KOPT-K1 (cell line): Measurements from ENCODE around the gene SIK1.
"Not testable (repeated sequence)": the region's sequence is repeated elsewhere in the genome, so short reads cannot be mapped to it uniquely, and the experiment has no call there.

Experiments
- H3K27ac ChIP-seq: fragments of 200-600 bp; sonication (generic); 2 replicates; pipeline ENCODE4 v1.5.1; 2016; ENCODE audit warnings: antibody characterized with exemption, mild to moderate bottlenecking, low read depth, low read length; ENCODE audit not compliant: poor library complexity, severe bottlenecking
- H3K36me3 ChIP-seq: fragments of 200-600 bp; sonication (generic); 2 replicates; pipeline ENCODE4 v1.5.1; 2017; ENCODE audit warnings: antibody characterized with exemption, mild to moderate bottlenecking, low read length, moderate library complexity; ENCODE audit not compliant: insufficient read depth
- H3K9me3 ChIP-seq: fragments of 200-600 bp; sonication (generic); 2 replicates; pipeline ENCODE4 v1.5.1; 2017; ENCODE audit warnings: antibody characterized with exemption, low read length, mild to moderate bottlenecking; ENCODE audit not compliant: insufficient read depth, poor library complexity, severe bottlenecking

The SIK1 gene

DNA sequence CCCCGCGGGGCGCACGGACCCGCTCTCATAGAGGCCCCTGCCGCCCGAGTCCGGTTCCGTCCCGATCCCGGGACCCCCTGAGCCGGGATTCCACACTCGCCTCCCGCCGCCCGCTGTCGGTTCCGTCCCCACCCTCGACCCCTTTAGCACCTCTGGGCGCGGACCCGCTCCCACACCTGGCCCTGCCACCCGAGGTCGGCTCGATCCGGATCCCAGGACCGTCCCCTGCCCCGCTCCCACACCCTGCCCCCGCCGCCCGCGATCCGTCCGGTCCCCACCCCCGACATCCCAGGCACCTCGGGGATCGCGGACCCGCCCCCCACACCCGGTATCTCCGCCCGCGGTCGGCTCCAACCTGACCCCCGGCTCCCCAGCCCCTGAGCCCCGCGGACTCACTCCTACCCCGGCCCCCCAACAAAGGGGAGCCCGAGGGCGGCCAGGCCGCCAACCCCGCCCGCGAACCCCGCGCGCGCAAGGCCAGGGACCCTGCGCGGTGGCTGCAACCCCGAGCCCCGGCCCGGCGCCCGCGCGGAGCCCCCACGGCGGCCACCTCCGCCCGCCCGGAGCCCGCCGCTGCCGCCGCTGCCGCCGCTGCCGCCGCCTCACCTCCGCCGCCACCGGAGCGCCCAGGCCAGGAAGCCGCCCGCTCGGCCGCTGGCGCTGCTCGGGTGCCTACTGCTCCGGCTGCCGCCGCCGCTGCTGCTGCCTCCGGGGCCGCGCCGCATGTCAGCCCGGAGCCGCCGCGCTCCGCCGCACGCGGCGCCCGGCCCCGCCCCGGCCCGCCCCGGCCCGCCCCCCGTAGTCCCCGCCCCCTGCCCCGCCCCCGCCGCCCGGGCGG is at the start of gene SIK1:
Gene SIK1 (minus strand): TSS at position 728 of the 838 bp plus-strand sequence. CDS start 953 bp downstream, outside the sequence.
- not testable (repeated sequence) for H3K9me3 ChIP-seq, H3K36me3 ChIP-seq, H3K27ac ChIP-seq

DNA sequence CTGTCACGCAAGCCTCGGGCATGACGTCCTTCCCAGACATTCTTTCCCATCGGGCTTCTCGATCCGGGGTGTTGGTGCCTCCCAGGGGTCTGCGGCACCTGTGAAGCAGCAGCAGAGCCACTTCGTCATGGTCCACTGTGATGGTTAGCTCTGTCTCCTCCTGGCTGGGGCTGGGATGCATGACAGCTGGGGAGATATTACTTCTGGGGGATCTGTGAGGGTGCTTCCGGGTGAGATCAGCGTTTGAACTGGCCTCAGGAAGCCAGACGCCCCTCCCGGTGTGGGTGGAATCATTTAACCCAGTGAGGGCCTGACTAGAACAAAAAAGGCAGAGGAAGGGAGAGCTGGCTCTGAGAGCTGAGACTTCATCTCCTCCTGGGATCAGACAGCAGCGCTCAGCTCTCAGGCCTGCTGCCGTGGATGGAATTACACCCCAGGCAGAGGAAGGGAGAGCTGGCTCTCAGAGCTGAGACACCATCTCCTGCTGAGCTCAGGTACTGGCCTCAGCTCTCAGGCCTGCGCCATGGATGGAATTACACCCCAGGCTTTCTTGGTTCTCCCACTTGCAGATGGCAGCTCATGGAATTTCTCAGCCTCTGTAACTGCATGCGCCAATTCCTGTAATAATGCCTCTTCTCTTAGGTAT is 44.8 kb upstream of the SIK1 start:
- H3K36me3 ChIP-seq, H3K27ac ChIP-seq, H3K9me3 ChIP-seq: not testable (repeated sequence)

DNA sequence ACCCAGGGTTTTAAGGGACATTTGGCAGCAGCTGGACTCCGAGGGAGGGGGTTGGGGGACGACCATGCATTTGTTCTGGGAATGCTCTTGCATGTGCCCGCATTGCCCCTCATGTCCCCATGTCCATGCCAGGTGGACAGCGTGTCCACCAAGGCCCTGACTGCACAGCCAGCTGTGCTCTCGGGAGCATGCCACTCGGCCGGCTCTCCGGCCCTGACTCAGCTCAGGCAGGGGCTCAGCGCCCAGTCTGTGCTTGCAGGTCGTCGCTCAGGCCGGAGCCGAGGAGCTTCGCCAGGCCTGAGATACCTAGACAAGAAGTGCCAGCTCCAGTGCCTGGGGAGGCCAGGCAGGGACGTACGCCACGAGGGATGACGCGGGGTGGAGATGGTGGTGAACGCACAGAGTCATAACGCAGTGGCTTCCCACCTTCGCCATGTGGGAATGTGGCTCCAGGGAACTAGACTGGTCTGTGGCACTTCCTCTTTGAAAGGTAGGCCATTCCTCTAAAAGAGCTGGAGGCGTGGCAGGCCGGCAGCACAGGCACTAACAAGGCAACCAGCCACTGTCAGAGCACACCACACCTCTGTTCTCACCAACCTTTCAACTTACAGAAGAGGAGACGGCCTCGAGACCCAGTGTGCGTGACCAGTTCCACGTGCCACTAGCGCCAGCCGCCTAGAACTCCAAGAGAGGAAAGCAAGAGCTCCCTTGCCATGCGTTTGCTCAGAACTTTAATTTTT is 43.0 kb upstream of the SIK1 start:
- H3K9me3 ChIP-seq, H3K36me3 ChIP-seq, H3K27ac ChIP-seq: not testable (repeated sequence)

DNA sequence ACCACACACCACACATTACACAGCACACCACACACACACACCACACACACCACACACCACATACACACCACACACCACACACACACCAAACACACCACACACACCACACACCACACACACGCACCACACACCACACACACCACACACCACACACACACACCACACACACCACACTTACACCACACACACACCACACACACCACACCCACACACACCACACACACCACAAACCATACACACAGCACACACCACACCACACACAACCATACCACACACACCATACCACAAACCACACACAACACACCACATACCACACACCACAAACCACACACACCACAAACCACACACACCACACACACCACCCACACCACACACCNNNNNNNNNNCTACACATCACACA is 40.9 kb upstream of the SIK1 start:
- H3K9me3 ChIP-seq: no peaks in the 10 kb centered on the region
- H3K27ac ChIP-seq: no peak overlapping the region
- no peaks in the 10 kb centered on the region for H3K36me3 ChIP-seq

DNA sequence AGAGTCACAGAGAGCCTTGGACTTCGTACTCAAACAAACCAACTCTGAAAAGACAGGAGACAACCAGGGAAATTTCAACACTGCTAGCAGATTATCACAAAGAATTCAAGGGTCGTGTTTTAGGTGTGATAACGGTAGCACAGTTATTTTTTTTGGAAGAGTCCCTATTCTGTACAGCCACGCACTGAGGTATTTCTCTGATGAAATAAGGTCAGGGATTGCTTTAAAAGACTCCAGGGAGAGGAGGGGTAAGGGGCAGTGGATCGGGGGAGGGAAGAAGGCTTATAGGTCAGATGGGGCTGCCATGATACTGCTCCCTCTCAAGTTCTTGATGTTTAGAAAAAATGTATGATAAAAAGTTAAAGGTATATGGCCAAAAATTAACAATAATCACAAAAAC is 38.2 kb upstream of the SIK1 start:
- H3K27ac ChIP-seq, H3K9me3 ChIP-seq, H3K36me3 ChIP-seq: not testable (repeated sequence)

DNA sequence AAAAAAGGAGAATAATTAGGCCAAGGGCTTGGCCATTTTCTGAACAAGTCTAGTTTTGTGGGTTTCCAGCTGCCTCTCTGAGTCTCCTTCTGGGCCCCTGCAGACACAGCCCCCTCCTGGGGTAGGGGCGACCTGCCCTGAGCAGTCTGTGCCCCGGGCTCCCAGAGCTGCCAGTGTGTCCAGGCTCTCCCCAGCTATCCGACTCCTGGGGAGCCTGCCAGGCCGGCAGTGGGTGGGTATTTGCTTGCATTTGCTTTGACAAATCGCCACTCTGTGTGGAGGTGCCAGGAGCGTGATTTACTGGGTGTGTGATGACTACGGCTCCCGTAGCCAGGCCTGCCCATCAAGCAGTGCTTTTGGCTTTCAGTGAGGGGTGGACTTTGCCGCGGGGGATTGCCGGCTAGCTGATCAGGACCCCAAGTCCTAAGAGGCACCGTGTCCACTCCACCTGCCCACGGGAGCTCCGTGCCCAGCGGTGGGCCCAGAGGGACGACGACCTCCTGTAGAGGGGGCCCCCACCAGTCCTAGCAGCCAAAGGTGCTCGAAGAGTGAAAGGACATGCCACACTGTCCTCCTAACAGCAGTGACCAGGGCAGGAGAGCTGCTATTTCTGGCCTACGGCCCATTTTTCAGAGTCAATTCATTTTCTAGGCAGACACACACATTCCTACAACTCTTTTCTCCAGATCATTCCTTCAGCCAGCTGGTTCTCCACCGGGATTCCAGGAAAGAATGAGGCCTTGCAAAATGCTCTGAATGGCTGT is 36.7 kb upstream of the SIK1 start:
- not testable (repeated sequence) for H3K27ac ChIP-seq, H3K36me3 ChIP-seq, H3K9me3 ChIP-seq

DNA sequence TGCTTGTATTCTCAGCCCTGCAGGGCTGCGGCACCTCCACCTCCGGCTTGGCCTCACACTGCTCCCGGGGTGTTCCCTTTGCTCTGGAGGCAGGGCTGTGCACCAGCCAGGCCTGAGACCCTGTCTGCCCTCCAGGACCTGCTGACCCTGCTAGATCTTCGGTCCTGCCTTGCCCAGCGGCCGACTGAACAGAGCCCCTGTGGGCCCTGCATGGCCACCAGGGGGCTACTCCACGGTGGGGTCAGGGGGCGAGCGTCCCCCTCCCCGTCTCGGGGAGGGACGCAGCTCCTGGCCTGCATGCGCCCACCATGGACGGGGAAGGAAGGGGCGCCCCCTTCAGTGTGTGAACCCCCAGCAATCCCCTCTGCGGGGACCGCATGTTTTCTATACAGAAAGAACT is 36.0 kb upstream of the SIK1 start:
- not testable (repeated sequence) for H3K27ac ChIP-seq, H3K9me3 ChIP-seq, H3K36me3 ChIP-seq

DNA sequence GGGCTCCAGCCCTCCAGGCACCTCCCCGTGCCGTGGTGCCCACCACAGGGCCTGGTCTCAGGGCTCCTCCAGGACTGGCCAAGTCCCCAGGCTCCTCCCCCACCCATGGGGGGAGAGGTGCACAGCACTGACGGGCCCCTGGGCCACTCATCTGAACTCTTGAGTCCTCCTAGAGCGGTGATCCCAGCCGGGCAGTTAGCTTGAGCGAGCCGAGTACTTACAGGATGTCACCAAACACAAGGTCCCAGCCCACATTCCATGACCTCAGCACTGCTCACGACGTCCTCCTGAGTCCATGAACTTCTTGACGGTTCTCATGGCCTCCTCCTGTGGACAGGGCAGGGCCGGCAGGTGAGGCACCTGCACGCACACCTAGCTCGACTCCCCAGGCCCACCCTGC is 33.5 kb upstream of the SIK1 start:
- not testable (repeated sequence) for H3K36me3 ChIP-seq, H3K9me3 ChIP-seq, H3K27ac ChIP-seq

DNA sequence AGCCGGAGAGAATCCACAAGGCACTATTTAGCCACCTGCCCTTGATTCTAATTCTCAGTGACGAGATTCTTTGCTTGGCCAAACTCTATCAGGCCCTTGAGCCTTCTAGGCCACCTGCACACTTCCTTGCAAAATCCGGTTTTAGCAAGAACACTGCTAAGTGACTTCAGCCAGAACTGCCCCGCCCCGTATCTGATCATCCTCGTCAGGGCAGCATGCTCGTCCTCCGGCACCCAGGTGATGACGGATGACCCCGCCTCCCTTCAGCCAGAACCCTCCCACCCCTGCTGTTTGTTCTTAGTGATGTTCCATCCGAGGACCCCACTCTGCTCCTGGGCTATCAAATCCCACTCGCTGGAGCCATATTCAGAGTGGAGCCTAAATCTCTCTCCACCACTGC is 32.1 kb upstream of the SIK1 start:
- not testable (repeated sequence) for H3K27ac ChIP-seq, H3K36me3 ChIP-seq, H3K9me3 ChIP-seq

DNA sequence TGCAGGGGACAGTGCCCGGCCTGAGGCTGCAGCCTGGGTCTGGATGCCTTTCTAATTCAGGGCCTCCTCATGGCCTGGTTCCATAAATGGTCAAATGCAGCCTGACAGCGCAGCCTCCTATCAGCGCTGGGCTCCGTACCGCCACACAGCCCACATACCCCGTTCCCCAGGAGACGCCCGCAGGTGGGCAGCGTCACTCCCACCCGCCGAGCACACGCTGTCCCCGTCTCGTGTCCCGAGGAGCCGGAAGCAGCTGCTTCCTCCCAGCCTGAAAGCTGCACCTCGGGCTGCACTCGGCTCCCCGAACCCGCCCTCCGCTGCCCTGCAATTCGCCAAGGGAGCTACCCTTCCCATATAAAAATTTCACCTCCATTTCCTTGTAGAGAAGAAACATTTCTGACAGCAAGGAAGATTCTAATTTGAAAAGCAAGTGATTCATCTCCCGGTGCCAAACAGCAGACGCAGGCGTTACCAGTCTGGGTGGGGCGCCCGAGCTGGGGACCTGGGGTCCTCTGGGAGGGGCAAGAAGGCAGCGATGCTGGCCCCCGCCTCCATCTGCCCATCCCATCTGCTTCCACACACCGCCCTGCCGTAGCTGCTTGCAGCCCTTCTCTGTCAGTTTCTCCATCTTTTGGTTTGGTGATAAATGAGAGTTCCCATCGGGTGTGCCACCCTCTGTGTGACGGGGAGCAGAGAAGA is 29.8 kb upstream of the SIK1 start:
- H3K27ac ChIP-seq: not testable (repeated sequence)

DNA sequence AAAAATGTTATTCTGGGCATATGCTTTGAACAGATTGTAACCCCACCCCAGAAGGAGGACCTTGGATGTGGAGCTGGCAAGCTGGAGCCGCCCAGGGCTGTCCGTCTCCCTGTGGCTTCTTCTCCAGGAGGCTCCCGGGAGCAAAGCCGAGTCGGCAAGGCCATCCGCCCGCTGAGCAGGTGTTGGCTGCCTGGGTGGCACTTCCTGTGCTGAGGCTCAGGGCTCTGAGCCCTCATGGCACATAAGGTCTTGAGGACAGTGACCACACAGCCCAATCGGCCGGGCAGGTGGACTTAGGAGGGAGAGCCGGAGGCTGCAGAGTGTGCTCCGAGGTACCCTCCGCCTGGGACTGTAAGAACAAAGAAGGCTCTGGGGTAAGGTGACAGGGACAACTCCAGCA is 28.8 kb upstream of the SIK1 start:
- H3K9me3 ChIP-seq, H3K36me3 ChIP-seq, H3K27ac ChIP-seq: not testable (repeated sequence)

More for the DNA sequence above, 29.8 kb upstream of the SIK1 start:
- H3K36me3 ChIP-seq, H3K9me3 ChIP-seq: not testable (repeated sequence)

DNA sequence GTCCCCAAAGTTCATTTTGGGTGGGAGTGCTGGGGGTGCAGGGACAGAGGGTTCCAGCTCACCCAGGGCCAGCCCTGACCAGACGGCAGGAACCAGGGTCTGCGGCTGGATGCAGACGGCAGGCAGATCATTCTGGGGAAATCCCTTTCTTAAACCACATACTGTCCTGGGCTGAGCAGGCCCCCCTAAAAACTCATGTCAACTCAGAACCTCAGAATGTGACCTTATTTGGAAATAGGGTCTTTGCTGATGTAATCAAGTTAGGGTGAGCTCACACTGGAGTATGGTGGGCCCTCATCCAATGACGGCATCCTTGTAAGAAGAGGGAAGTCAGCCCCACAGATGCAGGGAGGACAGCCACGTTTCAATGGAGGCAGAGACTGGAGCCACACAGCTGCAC is 27.2 kb upstream of the SIK1 start:
- H3K27ac ChIP-seq, H3K36me3 ChIP-seq, H3K9me3 ChIP-seq: not testable (repeated sequence)

DNA sequence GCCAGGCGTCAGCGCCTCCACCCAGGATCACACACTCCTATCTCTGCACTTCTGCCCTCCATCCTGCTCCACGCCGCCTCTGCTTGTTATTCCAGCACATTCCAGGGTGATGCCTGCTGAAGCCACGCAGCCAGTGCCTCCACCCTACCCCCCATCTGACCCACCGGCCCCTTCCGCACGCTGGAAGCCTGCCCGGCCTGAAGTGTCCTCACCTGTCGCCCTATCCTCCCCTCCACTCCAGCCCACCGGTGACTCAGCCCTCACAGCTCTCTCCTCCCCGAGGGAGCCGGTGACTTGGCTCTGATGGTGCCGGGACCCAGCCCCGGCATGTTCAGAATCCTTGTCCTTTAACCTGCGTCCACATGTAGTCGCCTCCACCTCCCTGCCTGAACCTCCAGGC is 24.9 kb upstream of the SIK1 start:
- not testable (repeated sequence) for H3K9me3 ChIP-seq, H3K27ac ChIP-seq, H3K36me3 ChIP-seq

DNA sequence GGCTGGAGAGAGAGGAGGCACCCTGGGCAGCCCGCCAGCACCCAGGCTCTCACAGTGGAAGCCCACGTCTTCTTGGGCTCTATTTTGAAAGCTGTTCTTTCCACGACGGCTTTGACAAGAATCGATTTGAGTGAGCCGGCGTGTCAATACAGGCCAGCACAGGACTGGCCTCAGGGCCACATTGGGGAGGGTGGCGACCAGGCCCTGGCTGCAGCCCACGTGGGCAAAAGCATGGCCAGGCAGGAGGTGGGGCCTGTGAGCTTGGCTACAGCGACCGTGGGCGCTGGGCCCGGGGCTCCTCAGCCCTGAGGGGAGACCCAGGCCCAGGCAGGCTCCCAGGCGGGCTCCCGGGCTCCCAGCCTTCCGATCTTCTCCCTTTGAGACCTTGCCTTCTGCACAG is 23.4 kb upstream of the SIK1 start:
- H3K27ac ChIP-seq, H3K9me3 ChIP-seq, H3K36me3 ChIP-seq: not testable (repeated sequence)
